GM18511 (cell line): Measurements from ENCODE around the gene LELP1.
A peak's percentile ranks its signal among the peaks of the same experiment; 100 is the strongest.
"Not testable (repeated sequence)": the region's sequence is repeated elsewhere in the genome, so short reads cannot be mapped to it uniquely, and the experiment has no call there.

Source experiments
- ATAC-seq: cut with Tn5 transposase; IDR thresholded peaks from one replicate; pipeline ENCODE4 v1.9.1; 2021; ENCODE audit warnings: mild to moderate bottlenecking, moderate library complexity; ENCODE audit not compliant: unreplicated experiment

Gene LELP1

GRCh38 chr1:153203130-153203529 is at the start of gene LELP1:
TSS of gene LELP1 (plus strand) at chr1:153203430. CDS start at chr1:153204708, 1,278 bp downstream.
- ATAC-seq, result no peak

DNA sequence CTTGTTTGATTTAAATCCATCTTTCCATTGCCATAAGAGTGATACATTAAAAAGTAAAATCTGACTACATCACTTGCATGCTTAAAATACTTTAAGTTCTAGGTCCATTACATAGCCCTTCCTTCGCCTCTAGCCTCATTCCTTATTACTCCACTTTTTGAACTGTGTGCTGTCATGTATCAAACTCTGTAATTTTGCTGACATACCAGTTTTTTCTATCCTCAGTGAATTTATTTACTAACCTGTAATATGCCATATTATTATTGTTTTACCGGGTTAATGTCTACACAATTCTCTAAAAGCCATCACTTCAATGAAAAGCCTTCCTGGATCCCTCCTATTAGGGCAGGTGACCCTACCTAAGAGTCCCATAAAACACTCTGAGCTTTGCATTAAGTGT is 47.7 kb upstream of the LELP1 start:
- ATAC-seq, result no peak

- ATAC-seq, result no peak
These were observed 34.5 kb upstream of the LELP1 start for GRCh38 chr1:153168686-153169085.

GRCh38 chr1:153174624-153175023 is 28.6 kb upstream of the LELP1 start:
- no peak for ATAC-seq

DNA sequence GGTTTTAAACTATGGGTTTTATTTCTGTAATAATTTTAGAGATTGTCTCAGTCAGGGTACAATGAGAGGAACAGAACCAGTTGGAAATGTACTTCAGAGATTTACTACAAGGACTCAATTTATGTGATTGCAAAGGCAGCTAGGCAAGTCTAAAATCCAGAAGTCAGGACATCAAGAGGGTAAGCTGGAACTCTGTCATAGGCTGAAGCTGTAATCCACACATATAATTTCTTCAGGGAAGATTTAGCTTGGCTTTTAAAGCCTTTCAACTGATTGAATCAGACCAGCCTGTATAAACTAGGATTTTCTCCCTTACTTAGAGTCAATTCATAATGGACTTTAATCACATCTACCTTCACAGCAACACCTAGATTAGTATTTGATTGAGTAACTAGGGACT is 24.3 kb upstream of the LELP1 start:
- ATAC-seq, result no peak

GRCh38 chr1:153180556-153180955 is 22.7 kb upstream of the LELP1 start:
- no peak for ATAC-seq

DNA sequence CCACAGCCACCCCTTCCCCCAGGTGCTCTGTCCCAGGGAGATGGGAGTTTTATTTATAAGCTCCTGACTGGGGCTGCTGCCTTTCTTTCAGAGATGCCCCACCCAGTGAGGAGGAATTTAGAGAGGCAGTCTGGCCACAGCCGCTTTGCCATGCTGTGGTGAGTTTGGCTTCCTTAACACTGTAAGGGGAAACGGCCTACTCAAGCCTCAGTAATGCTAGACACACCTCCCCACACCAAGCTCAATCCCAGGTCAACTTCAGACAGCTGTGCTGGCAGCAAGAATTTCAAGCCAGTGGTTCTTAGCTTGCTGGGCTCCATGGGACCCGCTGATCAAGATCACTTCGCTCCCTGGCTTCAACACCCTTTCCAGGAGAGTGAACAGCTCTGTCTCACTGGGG is 14.9 kb upstream of the LELP1 start:
- not testable (repeated sequence) for ATAC-seq

DNA sequence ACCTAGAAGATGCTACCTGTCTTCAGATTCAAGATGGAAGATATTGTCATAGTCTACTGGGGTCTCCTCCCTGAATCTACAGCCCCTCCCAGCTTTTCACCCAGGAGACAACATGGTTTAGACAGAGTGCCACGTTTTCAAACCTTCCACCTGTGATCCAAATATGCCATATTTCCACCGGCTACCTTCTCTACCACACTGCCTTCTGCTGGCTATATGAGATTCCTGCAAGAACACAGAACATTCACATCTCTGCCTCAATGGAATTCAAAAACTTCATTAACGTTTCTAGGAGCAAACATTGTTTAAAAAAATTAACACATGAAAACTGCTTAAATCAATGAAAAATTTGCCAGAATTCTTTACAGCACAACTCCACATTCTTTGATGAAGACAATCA is 12.9 kb upstream of the LELP1 start:
- no peak for ATAC-seq

DNA sequence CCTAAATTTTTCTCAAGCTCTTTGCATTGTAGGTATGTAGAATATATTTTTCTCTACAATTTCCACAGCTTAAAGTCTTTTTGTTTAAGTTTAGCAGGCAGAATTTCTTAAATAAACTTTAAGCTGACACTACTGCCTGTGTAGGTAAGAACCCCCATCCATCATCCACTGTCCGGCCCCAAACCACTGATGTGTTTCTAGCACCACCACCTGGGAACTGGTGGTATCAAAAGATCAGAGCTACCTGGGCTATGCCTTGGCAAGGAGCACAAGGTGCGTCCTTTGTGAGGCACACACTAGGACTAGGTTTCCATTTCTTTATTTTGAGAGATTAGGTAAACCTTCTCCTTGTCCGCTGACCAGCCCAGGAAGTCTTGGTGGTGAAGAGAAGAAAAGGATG is 10.5 kb upstream of the LELP1 start:
- no peak for ATAC-seq

DNA sequence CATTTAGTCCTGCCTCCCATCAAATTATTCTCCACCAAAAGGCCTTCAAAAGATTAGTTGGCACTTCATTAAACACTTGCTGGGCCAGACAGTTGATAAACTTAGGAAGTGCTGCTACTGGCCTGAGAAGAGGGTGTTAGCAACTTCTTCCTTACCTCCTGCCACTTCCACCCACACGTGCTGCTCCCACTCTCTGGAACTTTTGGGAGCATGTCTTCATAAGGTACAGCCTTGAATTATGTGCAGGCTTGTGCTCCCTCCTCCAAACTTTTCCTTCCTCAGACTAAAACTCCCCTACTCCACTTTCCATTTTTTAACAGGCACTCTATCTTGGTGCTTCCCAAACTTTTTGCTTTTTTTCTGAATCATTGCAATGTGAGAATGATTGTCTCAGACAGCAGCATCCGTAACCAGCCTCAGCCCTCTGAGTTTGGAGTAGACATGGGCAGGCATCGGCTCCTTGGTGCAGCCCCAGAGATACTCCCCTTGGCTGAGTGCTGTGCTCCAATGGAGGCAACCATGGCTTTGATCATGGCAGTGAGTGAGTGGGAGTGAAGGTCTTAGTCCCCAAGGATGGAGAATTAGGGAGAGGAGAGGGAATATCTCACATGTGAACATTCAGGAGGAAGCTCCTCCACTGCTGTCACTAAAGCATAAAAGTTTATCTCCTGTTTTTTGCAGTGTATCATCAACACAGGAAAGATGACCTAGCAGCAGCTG is 8.7 kb upstream of the LELP1 start:
- no peak for ATAC-seq

- no peak for ATAC-seq
These were observed 8.0 kb upstream of the LELP1 start for GRCh38 chr1:153195216-153195615.

DNA sequence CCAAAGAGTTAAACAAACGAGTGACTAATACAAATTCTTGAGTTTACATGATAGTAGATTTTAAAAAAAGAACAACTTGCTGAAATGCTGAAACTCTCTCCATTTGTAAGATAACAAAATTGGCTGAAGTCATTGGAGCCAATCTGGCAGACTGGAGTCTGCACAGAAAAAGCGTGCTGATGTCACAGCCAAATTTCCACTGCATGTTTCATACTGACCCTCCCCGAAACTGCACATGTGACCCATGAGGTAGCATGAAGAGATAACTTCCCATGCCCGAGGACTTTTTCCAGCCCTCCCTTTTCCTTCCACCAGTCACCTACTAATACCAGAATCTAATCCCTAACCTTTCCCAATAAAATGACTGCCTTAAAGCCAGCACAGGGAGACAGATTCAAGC is 1.2 kb upstream of the LELP1 start:
- no peak for ATAC-seq

DNA sequence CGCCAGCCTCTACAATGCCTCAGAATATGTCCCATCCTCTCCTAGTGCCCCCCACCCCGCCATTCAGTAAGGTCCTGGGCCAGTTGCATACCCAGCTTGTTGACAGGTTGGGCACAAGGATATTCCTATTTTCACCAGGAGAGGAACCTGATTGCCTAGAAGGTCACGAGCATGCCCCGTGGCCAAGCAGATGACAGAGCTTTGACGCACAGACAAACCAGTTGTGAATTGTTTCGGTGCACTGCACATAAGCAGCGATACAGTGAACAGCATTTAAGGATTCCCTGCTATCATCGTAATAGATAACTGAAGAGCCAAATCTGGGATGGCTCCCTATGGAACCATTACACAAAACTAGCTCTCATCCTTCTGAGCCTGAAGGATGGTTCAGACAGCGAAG is 3.4 kb downstream of the LELP1 start:
- ATAC-seq, result no peak

DNA sequence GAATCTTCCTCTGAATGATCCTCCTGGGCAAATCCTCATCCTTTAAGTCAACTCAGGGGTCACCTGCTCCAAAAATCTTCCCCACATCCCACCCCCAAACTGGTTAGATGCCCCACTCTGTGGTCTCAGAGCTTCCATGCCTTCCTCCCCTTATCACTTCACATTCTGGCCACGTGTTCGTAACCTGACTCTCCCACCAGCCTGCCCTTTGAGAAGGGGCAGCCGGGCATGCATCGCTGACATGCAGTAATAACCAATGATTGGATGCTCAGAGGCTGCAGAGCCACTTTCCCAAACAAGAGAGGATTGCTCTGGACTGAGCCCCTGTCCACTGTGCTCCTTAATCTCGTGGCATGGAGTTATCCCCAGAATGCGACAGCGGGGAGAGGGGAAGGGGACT is 7.0 kb downstream of the LELP1 start:
- no peak for ATAC-seq

GRCh38 chr1:153212201-153212600 is 9.0 kb downstream of the LELP1 start:
- ATAC-seq, result no peak

GRCh38 chr1:153213519-153213918 is 10.3 kb downstream of the LELP1 start:
- ATAC-seq, result no peak

GRCh38 chr1:153217212-153217611 is 14.0 kb downstream of the LELP1 start, which contains the start of gene PRR9:
TSS of gene PRR9 (plus strand) at chr1:153217584. CDS start at chr1:153218145, 561 bp downstream.
- ATAC-seq, result no peak

DNA sequence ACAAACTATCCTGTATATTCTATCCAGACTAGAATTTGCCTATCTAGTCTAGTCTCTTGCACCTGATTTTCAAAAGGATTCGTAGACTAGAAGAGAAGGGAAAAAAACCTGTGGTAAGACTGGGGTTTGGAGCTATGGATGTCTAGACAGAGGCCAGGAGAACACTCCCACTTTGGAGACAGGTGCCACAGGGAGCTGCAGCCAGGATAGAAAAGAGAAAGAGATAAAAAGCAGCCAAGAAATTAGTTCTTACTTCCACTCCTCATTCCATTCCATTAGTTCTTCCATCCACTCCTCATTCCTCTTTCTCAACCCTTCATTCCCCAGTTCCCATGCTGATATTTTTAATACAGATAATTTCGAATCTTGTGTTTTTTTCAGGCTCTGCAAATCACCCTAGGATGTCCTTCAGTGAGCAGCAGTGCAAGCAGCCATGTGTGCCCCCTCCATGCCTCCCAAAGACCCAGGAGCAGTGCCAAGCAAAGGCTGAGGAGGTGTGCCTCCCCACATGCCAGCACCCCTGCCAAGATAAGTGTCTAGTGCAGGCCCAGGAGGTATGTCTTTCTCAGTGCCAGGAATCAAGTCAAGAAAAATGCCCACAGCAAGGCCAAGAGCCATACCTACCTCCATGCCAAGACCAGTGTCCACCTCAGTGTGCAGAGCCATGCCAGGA is 14.7 kb downstream of the LELP1 start:
- no peak for ATAC-seq

DNA sequence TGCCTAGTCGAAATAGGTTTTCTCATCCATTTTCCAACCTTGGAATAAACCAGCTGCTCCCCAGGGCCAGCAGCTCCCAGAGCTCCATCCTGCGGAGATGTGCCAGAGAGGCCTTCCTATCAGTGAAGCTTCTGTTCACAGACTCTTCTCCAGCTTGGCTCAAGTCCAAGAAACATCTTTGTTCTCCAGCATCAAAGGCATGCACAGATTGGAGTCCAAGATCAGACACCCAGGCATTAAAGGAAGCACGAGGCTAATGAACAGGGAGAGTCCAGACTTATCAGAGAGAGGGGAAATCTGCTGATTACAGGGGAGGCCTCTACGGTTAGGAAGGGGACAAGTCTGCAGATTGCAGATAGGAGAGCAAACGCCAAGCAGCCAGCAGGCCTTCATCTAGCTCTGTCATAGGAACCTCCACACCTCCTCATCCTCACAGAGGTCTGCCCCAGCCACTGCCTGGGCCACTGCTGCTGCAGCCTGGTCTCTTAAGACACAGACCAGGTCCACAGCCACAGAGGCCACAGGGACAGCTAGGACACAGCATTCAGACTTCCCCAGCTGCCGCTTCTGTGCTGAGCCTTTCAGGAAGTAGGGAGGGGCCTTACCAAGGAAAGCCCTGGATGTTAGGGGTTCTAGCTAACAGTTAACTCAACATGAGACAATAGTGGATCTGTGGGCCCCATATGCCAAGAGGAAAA is 17.5 kb downstream of the LELP1 start:
- ATAC-seq, result no peak

DNA sequence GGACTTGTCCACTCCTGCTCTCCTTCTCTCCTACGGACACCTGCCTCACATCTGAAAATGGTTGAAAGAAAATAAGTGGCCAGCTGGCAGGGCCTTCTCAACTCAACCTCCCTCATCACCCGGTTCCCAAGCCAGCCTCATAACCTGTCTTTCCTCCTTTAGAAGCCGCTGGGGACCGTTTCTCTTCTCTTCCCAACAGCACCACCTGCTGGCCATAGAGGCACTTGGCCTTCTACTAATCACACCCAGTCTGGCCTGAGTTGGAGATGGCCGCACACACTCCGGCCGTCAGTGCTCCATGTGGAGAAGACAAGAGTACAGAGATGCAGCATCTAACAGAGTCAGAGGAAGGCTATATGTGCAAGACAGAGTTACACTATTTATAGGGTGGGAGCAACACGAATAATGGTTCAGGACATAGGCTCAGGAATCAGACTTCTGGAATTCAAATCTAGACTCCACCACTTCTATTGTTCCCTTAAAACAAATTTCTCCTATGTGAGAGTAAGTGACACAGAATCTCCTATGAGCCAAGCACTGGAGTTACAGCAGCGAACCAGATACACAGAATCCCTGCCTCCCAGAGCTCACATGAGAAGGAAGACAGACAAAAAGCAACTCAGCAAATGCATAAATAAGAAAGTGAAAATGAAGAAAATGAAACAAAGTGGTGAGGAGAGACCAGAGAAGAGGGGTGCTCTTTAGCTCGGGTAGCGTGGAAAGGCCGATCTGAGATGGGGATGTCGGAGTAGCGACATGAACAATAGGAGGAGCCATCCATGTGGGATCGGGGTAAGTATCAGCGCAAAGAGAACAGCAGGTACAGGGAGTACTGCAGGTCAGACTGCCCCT is 20.0 kb downstream of the LELP1 start:
- peak; percentile 88 for ATAC-seq

- ATAC-seq, result no peak
These were observed 24.6 kb downstream of the LELP1 start for GRCh38 chr1:153227810-153228209.
